Keratinocyte (primary cell): Measurements from ENCODE around the gene OTX1.

Experiments used
- CTCF ChIP-seq, 3 experiments: IDR thresholded peaks in 1 of 3; conservative IDR thresholded peaks in 1 of 3; optimal IDR thresholded peaks in 1 of 3; 2 replicates in 2 of 3; 3 replicates in 1 of 3; pipeline versions ENCODE3 to v1.5.1; 2011; ENCODE audit warnings: low read length in 3 of 3, mild to moderate bottlenecking in 3 of 3, moderate library complexity in 2 of 3, control low read depth in 1 of 3, inconsistent platforms in 1 of 3; ENCODE audit not compliant: insufficient read depth in 2 of 3; ENCODE audit errors: extremely low read depth in 1 of 3
- EZH2 ChIP-seq: IDR thresholded peaks from one replicate; pipeline ENCODE4 v1.6.1; 2012; ENCODE audit warnings: inconsistent platforms, mild to moderate bottlenecking, low read length, moderate library complexity

- TF ChIP-seq CTCF (optimal IDR thresholded peaks at IDR 0.05 in 1 of 3, IDR thresholded peaks at IDR 0.05 in 1 of 3, conservative IDR thresholded peaks at IDR 0.05 in 1 of 3; ENCODE audit: extremely low read depth in 1 of 3, insufficient read depth in 2 of 3, low read length in 3 of 3) = no peak
- TF ChIP-seq EZH2 = no peak
Measured at GRCh38 chr2:63034526-63034925, 16.1 kb upstream of the OTX1 start.
